Neural cell (in vitro differentiated cells): ENCODE results near the gene FKBP4. TPM values are rescaled to one million over a fixed set of nuclear protein-coding genes. Genes with fewer than 3 reads are reported as not detected.
A peak's percentile ranks its signal among the peaks of the same experiment; 100 is the strongest.

Experiments
- H2AFZ ChIP-seq: fragments of 200-600, 300-800 bp; sonication (generic), shearing (Covaris generic); 2 replicates; pipeline ENCODE4 v1.6.0; 2014; ENCODE audit warnings: low read depth, mild to moderate bottlenecking, antibody characterized with exemption, low read length, moderate library complexity
- H3F3A ChIP-seq: fragments of 200-600 bp; shearing (Covaris generic); 2 replicates; pipeline ENCODE4 v1.6.1; 2016; ENCODE audit warnings: mild to moderate bottlenecking, moderate library complexity, mixed read lengths, antibody characterized with exemption, low read length; ENCODE audit not compliant: insufficient read depth, poor library complexity, severe bottlenecking
- H3K27ac ChIP-seq: fragments of 200-600, 300-800 bp; sonication (generic), shearing (Covaris generic); 2 replicates; pipeline ENCODE4 v1.5.1; 2014; ENCODE audit warnings: mild to moderate bottlenecking, low read length, moderate library complexity
- H3K27me3 ChIP-seq: fragments of 300-800, 200-600 bp; sonication (generic), shearing (Covaris generic); 2 replicates; pipeline ENCODE4 v1.6.0; 2014; ENCODE audit warnings: mild to moderate bottlenecking, low read depth, low read length, moderate library complexity; ENCODE audit not compliant: insufficient read depth
- H3K36me3 ChIP-seq: fragments of 300-800, 200-600 bp; sonication (generic), shearing (Covaris generic); 2 replicates; pipeline ENCODE4 v1.5.1; 2014; ENCODE audit warnings: mild to moderate bottlenecking, antibody characterized with exemption, low read length, moderate library complexity; ENCODE audit not compliant: insufficient read depth
- H3K4me2 ChIP-seq: fragments of 300-800, 200-600 bp; sonication (generic), shearing (Covaris generic); 2 replicates; pipeline ENCODE4 v1.6.0; 2014; ENCODE audit warnings: mild to moderate bottlenecking, low read length
- H3K4me3 ChIP-seq: fragments of 300-800, 200-600 bp; sonication (generic), shearing (Covaris generic); 2 replicates; pipeline ENCODE4 v1.5.1; 2014; ENCODE audit warnings: mild to moderate bottlenecking, low read length, moderate library complexity
- H3K79me2 ChIP-seq: fragments of 200-600 bp; shearing (Covaris generic); replicated peaks from 2 replicates; pipeline ENCODE4 v1.6.0; 2014; ENCODE audit warnings: mild to moderate bottlenecking, low read length, moderate library complexity; ENCODE audit not compliant: insufficient read depth
- H3K9ac ChIP-seq: fragments of 300-800, 200-600 bp; sonication (generic), shearing (Covaris generic); 2 replicates; pipeline ENCODE4 v1.6.1; 2016; ENCODE audit warnings: mild to moderate bottlenecking, low read length, mixed read lengths
- H3K9me2 ChIP-seq: fragments of 200-600 bp; shearing (Covaris generic); 2 replicates; pipeline ENCODE4 v1.6.1; 2016; ENCODE audit warnings: mild to moderate bottlenecking, low read length, mixed read lengths; ENCODE audit not compliant: insufficient read depth
- H3K9me3 ChIP-seq: fragments of 200-600, 300-800 bp; sonication (generic), shearing (Covaris generic); 2 replicates; pipeline ENCODE4 v1.6.1; 2016; ENCODE audit warnings: mild to moderate bottlenecking, mixed run types, low read length, moderate library complexity, mixed read lengths
- H4K20me1 ChIP-seq: fragments of 200-600 bp; shearing (Covaris generic); 2 replicates; pipeline ENCODE4 v1.6.1; 2016; ENCODE audit warnings: mild to moderate bottlenecking, mixed run types; ENCODE audit not compliant: insufficient read depth
- EP300 ChIP-seq: fragments of 450-650 bp; conservative IDR thresholded peaks from 2 replicates; pipeline ENCODE4 v1.6.1; 2014; ENCODE audit warnings: antibody characterized with exemption, mild to moderate bottlenecking, moderate library complexity; ENCODE audit not compliant: poor library complexity, severe bottlenecking
- EZH2 ChIP-seq: fragments of 200-600, 300-800 bp; shearing (Covaris generic), sonication (generic); IDR thresholded peaks from 2 replicates; pipeline ENCODE4 v1.6.1; 2014; ENCODE audit warnings: antibody characterized with exemption, low read length, borderline replicate concordance, mild to moderate bottlenecking; ENCODE audit not compliant: insufficient read depth, poor library complexity, severe bottlenecking
- MXI1 ChIP-seq: fragments of 450-650 bp; conservative IDR thresholded peaks from 2 replicates; pipeline ENCODE4 v1.6.1; 2014; ENCODE audit warnings: antibody characterized with exemption, mild to moderate bottlenecking; ENCODE audit not compliant: poor library complexity, severe bottlenecking
- POLR2AphosphoS5 ChIP-seq: IDR thresholded peaks from 2 replicates; pipeline ENCODE4 v1.6.1; 2012
- RAD21 ChIP-seq: fragments of 450-650 bp; conservative IDR thresholded peaks from 2 replicates; pipeline ENCODE4 v1.6.1; 2014; ENCODE audit warnings: antibody characterized with exemption, mild to moderate bottlenecking, moderate library complexity
- SMC3 ChIP-seq: fragments of 450-650 bp; conservative IDR thresholded peaks from 2 replicates; pipeline ENCODE4 v1.6.1; 2014; ENCODE audit warnings: antibody characterized with exemption, mild to moderate bottlenecking, moderate library complexity; ENCODE audit not compliant: poor library complexity
- TAF1 ChIP-seq: IDR thresholded peaks from 2 replicates; pipeline ENCODE4 v1.6.1; 2012; ENCODE audit warnings: low read depth
- polyA plus RNA-seq: library from polyadenylated mRNA; depleted of rRNA; stranded (reverse); fragments of >200 nt; gene quantifications from 2 replicates; pipeline ENCODE4 v1.2.3, GENCODE V29; 2014
- TF ChIP-seq, protein P1 (sequence below): IDR thresholded peaks from 2 replicates; pipeline ENCODE4 v1.6.1; 2012; ENCODE audit warnings: borderline replicate concordance
- TF ChIP-seq, protein P2 (sequence below): fragments of 450-650 bp; IDR thresholded peaks from 2 replicates; pipeline ENCODE4 v1.5.1; 2014; ENCODE audit warnings: antibody characterized with exemption, mild to moderate bottlenecking, moderate library complexity; ENCODE audit not compliant: poor library complexity, severe bottlenecking

Gene FKBP4
- polyA plus RNA-seq, 1 donor from 2014 or later: 102 TPM

DNA sequence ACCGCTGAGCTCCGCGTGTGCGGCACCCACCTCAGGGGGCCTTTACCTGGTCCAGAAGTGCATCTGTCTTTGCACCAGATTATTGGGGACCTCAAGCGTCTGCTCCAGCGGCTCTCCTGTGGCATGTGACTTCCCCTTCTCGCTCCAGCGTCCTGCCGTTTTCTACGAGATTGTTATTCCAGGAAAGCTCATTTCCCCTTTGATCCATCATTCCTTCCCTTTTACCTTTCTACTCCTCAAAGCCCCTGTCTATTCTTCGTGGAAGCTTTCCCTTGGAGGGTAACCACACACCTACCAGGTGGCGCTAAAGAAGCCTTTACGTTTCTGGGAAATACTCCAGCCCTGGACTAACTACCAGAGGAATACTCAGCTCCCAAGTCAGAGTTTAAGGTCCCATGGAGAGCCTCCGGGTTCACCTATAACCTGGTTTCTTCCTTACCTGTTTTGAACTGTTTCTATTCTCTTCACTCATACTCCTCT is 1.5 kb downstream of the FKBP4 start:
- peaks cover 5% of the 10 kb centered on the region for H4K20me1 ChIP-seq
- H3K9me3 ChIP-seq: no peaks in the 10 kb centered on the region
- H3K27me3 ChIP-seq: no peaks in the 10 kb centered on the region
- H3K9ac ChIP-seq: peak overlapping the region; percentile 82
- H3K36me3 ChIP-seq: peaks cover 13% of the 10 kb centered on the region
- no peaks in the 10 kb centered on the region for H3K9me2 ChIP-seq
- H3K27ac ChIP-seq: peak overlapping the region; percentile 72
- H2AFZ ChIP-seq: peak overlapping the region; percentile 65
- no peak for TF ChIP-seq EZH2
- TF ChIP-seq RAD21: no peak
- peak; percentile 41 for TF ChIP-seq SMC3
- TF ChIP-seq, protein P1, sequence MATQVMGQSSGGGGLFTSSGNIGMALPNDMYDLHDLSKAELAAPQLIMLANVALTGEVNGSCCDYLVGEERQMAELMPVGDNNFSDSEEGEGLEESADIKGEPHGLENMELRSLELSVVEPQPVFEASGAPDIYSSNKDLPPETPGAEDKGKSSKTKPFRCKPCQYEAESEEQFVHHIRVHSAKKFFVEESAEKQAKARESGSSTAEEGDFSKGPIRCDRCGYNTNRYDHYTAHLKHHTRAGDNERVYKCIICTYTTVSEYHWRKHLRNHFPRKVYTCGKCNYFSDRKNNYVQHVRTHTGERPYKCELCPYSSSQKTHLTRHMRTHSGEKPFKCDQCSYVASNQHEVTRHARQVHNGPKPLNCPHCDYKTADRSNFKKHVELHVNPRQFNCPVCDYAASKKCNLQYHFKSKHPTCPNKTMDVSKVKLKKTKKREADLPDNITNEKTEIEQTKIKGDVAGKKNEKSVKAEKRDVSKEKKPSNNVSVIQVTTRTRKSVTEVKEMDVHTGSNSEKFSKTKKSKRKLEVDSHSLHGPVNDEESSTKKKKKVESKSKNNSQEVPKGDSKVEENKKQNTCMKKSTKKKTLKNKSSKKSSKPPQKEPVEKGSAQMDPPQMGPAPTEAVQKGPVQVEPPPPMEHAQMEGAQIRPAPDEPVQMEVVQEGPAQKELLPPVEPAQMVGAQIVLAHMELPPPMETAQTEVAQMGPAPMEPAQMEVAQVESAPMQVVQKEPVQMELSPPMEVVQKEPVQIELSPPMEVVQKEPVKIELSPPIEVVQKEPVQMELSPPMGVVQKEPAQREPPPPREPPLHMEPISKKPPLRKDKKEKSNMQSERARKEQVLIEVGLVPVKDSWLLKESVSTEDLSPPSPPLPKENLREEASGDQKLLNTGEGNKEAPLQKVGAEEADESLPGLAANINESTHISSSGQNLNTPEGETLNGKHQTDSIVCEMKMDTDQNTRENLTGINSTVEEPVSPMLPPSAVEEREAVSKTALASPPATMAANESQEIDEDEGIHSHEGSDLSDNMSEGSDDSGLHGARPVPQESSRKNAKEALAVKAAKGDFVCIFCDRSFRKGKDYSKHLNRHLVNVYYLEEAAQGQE: peak; percentile 5
- TF ChIP-seq POLR2AphosphoS5: no peak
- peak overlapping the region; percentile 91 for H3K4me3 ChIP-seq
- peaks cover 22% of the 10 kb centered on the region for H3K79me2 ChIP-seq
- peak overlapping the region; percentile 97 for H3K4me2 ChIP-seq
- H3F3A ChIP-seq: peaks cover 4% of the 10 kb centered on the region

DNA sequence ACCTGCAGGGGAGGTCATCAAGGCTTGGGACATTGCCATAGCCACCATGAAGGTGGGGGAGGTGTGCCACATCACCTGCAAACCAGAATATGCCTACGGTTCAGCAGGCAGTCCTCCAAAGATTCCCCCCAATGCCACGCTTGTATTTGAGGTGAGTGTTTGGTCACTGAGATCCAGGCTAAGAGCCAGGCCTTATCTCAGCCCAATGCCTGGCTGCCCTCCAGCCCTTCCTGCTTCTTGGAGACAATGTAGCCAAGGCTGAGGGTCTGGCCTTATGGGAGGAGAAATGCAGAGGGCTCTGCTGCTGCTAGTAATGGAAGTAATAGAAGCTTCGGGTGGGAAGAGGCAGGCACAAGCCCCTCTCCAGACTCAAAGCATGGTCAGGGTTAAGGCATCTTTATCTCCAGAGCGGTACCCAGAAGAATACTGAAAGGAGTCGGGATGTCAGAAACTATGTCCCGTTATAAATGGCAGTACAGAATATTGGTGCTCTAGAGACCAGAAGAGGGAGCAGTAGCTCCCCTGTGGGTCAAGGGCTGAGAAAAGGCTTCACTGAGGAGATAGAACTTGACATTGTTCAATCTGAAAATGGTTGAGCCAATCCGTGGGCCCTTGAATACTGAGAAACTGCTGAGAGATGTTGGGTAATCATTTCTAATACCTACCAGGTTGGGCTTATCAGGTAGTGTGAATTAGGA is 3.1 kb downstream of the FKBP4 start:
- peaks cover 19% of the 10 kb centered on the region for H3K36me3 ChIP-seq
- H3K27me3 ChIP-seq: no peaks in the 10 kb centered on the region
- TF ChIP-seq POLR2AphosphoS5 (no peak), TAF1 (no peak), MXI1 (no peak), RAD21 (no peak), EZH2 (no peak), SMC3 (no peak), EP300 (no peak)
- TF ChIP-seq, protein P2, sequence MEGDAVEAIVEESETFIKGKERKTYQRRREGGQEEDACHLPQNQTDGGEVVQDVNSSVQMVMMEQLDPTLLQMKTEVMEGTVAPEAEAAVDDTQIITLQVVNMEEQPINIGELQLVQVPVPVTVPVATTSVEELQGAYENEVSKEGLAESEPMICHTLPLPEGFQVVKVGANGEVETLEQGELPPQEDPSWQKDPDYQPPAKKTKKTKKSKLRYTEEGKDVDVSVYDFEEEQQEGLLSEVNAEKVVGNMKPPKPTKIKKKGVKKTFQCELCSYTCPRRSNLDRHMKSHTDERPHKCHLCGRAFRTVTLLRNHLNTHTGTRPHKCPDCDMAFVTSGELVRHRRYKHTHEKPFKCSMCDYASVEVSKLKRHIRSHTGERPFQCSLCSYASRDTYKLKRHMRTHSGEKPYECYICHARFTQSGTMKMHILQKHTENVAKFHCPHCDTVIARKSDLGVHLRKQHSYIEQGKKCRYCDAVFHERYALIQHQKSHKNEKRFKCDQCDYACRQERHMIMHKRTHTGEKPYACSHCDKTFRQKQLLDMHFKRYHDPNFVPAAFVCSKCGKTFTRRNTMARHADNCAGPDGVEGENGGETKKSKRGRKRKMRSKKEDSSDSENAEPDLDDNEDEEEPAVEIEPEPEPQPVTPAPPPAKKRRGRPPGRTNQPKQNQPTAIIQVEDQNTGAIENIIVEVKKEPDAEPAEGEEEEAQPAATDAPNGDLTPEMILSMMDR: no peak
- TF ChIP-seq, protein P1: no peak
- no peaks in the 10 kb centered on the region for H3K9me3 ChIP-seq
- peaks cover 5% of the 10 kb centered on the region for H4K20me1 ChIP-seq
- H3K4me3 ChIP-seq: peak overlapping the region; percentile 91
- no peak overlapping the region for H3K9ac ChIP-seq
- no peak overlapping the region for H3K27ac ChIP-seq
- H3K9me2 ChIP-seq: no peaks in the 10 kb centered on the region
- no peak overlapping the region for H3K4me2 ChIP-seq
- H3K79me2 ChIP-seq: peaks cover 22% of the 10 kb centered on the region
- peaks cover 4% of the 10 kb centered on the region for H3F3A ChIP-seq
- no peak overlapping the region for H2AFZ ChIP-seq
